ENCODE measurements around the gene NRIP3. TPM values are rescaled to one million over a fixed set of nuclear protein-coding genes. Genes with fewer than 3 reads are reported as not detected.

NRIP3 gene
- polyA plus RNA-seq, 1 donor (not counting 4 experiments of a cell fraction or from before 2014, with no cell fraction given) = 1.00 TPM

- Histone ChIP-seq H3K4me2 (ENCODE audit: control insufficient read depth, extremely low read depth, insufficient read depth, low read depth, low read length) (no peak overlapping the region), H3K27me3 (ENCODE audit: control insufficient read depth, extremely low read depth, insufficient read depth, low read length) (no peaks in the 10 kb centered on the region), H3K27ac (ENCODE audit: control insufficient read depth, insufficient read depth, low read length) (no peak overlapping the region), H2AFZ (ENCODE audit: control insufficient read depth, low read length) (no peak overlapping the region), H4K20me1 (ENCODE audit: control insufficient read depth, extremely low read depth, insufficient read depth, low read length) (no peaks in the 10 kb centered on the region), H3K9me3 (ENCODE audit: control insufficient read depth, low read depth, low read length) (no peaks in the 10 kb centered on the region), H3K9me1 (ENCODE audit: control insufficient read depth, extremely low read depth, insufficient read depth, low read length) (no peaks in the 10 kb centered on the region), H3K9ac (ENCODE audit: control insufficient read depth, extremely low read depth, insufficient read depth, low read length) (no peak overlapping the region), H3K79me2 (ENCODE audit: control insufficient read depth, insufficient read depth, low read length) (no peaks in the 10 kb centered on the region), H3K4me1 (ENCODE audit: control insufficient read depth, extremely low read depth, insufficient read depth, low read length) (no peaks in the 10 kb centered on the region), H3K4me3 (ENCODE audit: control insufficient read depth in 2 of 3, extremely low read depth in 1 of 3, insufficient read depth in 2 of 3, low read depth in 1 of 3, low read length in 3 of 3) (no peak overlapping the region), H3K36me3 (ENCODE audit: control insufficient read depth in 2 of 2, extremely low read depth in 1 of 2, insufficient read depth in 2 of 2, low read length in 2 of 2) (no peaks in the 10 kb centered on the region)
- no peak for FAIRE-seq
- dilution Hi-C loops (cut with MboI; ENCODE audit: extremely low pct_ligation_motif_present, low sequenced_read_pairs) = no loop called here
- TF ChIP-seq CTCF (optimal IDR thresholded peaks at IDR 0.05 in 1 of 3, IDR thresholded peaks at IDR 0.05 in 1 of 3, conservative IDR thresholded peaks at IDR 0.05 in 1 of 3; ENCODE audit: extremely low read depth in 1 of 3, insufficient read depth in 2 of 3, low read length in 3 of 3) = no peak
- no peak for TF ChIP-seq EZH2 (IDR thresholded peaks at IDR 0.05; ENCODE audit: low read length)
- no peak for DNase-seq (ENCODE audit: low read depth, low spot score)
Observed at GRCh38 chr11:9049959-9050358, 46.2 kb upstream of the NRIP3 start.

GRCh38 chr11:9047964-9048523 lies 44.2 kb upstream of the NRIP3 start:
- no peak overlapping the region for H3K27ac ChIP-seq (ENCODE audit: control insufficient read depth, insufficient read depth, low read length)
- H3K9me1 ChIP-seq (ENCODE audit: control insufficient read depth, extremely low read depth, insufficient read depth, low read length) = no peaks in the 10 kb centered on the region
- H3K9me3 ChIP-seq (ENCODE audit: control insufficient read depth, low read depth, low read length) = no peaks in the 10 kb centered on the region
- DNase-seq (ENCODE audit: low read depth, low spot score) (no peak), FAIRE-seq (no peak)
- H4K20me1 ChIP-seq (ENCODE audit: control insufficient read depth, extremely low read depth, insufficient read depth, low read length) = no peaks in the 10 kb centered on the region
- no peak overlapping the region for H2AFZ ChIP-seq (ENCODE audit: control insufficient read depth, low read length)
- H3K27me3 ChIP-seq (ENCODE audit: control insufficient read depth, extremely low read depth, insufficient read depth, low read length) = no peaks in the 10 kb centered on the region
- H3K4me3 ChIP-seq (ENCODE audit: control insufficient read depth in 2 of 3, extremely low read depth in 1 of 3, insufficient read depth in 2 of 3, low read depth in 1 of 3, low read length in 3 of 3) = no peak overlapping the region
- H3K4me2 ChIP-seq (ENCODE audit: control insufficient read depth, extremely low read depth, insufficient read depth, low read depth, low read length) = no peak overlapping the region
- no peak for TF ChIP-seq CTCF (optimal IDR thresholded peaks at IDR 0.05 in 1 of 3, IDR thresholded peaks at IDR 0.05 in 1 of 3, conservative IDR thresholded peaks at IDR 0.05 in 1 of 3; ENCODE audit: extremely low read depth in 1 of 3, insufficient read depth in 2 of 3, low read length in 3 of 3)
- no peak for TF ChIP-seq EZH2 (IDR thresholded peaks at IDR 0.05; ENCODE audit: low read length)
- H3K9ac ChIP-seq (ENCODE audit: control insufficient read depth, extremely low read depth, insufficient read depth, low read length) = no peak overlapping the region
- no peaks in the 10 kb centered on the region for H3K36me3 ChIP-seq (ENCODE audit: control insufficient read depth in 2 of 2, extremely low read depth in 1 of 2, insufficient read depth in 2 of 2, low read length in 2 of 2)
- no peaks in the 10 kb centered on the region for H3K79me2 ChIP-seq (ENCODE audit: control insufficient read depth, insufficient read depth, low read length)
- dilution Hi-C loops (cut with MboI; ENCODE audit: extremely low pct_ligation_motif_present, low sequenced_read_pairs) = no loop called here
- no peaks in the 10 kb centered on the region for H3K4me1 ChIP-seq (ENCODE audit: control insufficient read depth, extremely low read depth, insufficient read depth, low read length)
